GM23248 (cell line): ENCODE measurements around the gene ADAMTS9. TPM values are rescaled to one million over a fixed set of nuclear protein-coding genes. Genes with fewer than 3 reads are reported as not detected.

Experiments used
- DNase-seq: peaks from one replicate; pipeline ENCODE4 v3.0.0-alpha.2; 2015
- H2AFZ ChIP-seq: fragments of 200-600 bp; sonication (generic); 2 replicates; pipeline ENCODE4 v1.6.1; 2016; ENCODE audit warnings: antibody characterized with exemption
- H3F3A ChIP-seq: fragments of 200-600 bp; sonication (generic); 2 replicates; pipeline ENCODE4 v1.6.1; 2016; ENCODE audit warnings: mild to moderate bottlenecking, antibody characterized with exemption, mixed run types; ENCODE audit not compliant: insufficient read depth
- H3K27ac ChIP-seq: fragments of 200-600 bp; sonication (generic); 2 replicates; pipeline ENCODE4 v1.5.1; 2016; ENCODE audit warnings: mild to moderate bottlenecking
- H3K27me3 ChIP-seq: fragments of 200-600 bp; sonication (generic); replicated peaks from 2 replicates; pipeline ENCODE4 v1.6.1; 2016; ENCODE audit warnings: mild to moderate bottlenecking; ENCODE audit not compliant: insufficient read depth
- H3K36me3 ChIP-seq: fragments of 200-600 bp; sonication (generic); 2 replicates; pipeline ENCODE4 v1.6.1; 2016; ENCODE audit warnings: low read depth, mild to moderate bottlenecking
- H3K4me1 ChIP-seq: fragments of 200-600 bp; sonication (generic); 2 replicates; pipeline ENCODE4 v1.6.1; 2016; ENCODE audit warnings: mild to moderate bottlenecking; ENCODE audit not compliant: insufficient read depth
- H3K4me2 ChIP-seq: fragments of 200-600 bp; sonication (generic); one replicate; pipeline ENCODE4 v1.6.1; 2016; ENCODE audit warnings: mild to moderate bottlenecking; ENCODE audit not compliant: unreplicated experiment
- H3K4me3 ChIP-seq: fragments of 200-600 bp; sonication (generic); 2 replicates; pipeline ENCODE4 v1.5.1; 2016; ENCODE audit warnings: mild to moderate bottlenecking
- H3K79me2 ChIP-seq: fragments of 200-600 bp; sonication (generic); 2 replicates; pipeline ENCODE4 v1.6.1; 2016; ENCODE audit warnings: mild to moderate bottlenecking; ENCODE audit not compliant: insufficient read depth
- H3K9ac ChIP-seq: fragments of 200-600 bp; sonication (generic); 2 replicates; pipeline ENCODE4 v1.6.1; 2016; ENCODE audit warnings: mild to moderate bottlenecking
- H3K9me2 ChIP-seq: fragments of 200-600 bp; sonication (generic); 2 replicates; pipeline ENCODE4 v1.6.1; 2016; ENCODE audit warnings: mixed run types, mild to moderate bottlenecking, moderate library complexity; ENCODE audit not compliant: insufficient read depth
- H3K9me3 ChIP-seq: fragments of 200-600 bp; sonication (generic); one replicate; pipeline ENCODE4 v1.6.1; 2017; ENCODE audit warnings: low read depth
- H4K20me1 ChIP-seq: fragments of 200-600 bp; sonication (generic); 2 replicates; pipeline ENCODE4 v1.6.0; 2016; ENCODE audit not compliant: insufficient read depth
- EZH2 ChIP-seq: fragments of 200-600 bp; sonication (generic); IDR thresholded peaks from 2 replicates; pipeline ENCODE4 v1.6.1; 2018; ENCODE audit warnings: antibody characterized with exemption, mild to moderate bottlenecking; ENCODE audit not compliant: insufficient read depth, poor library complexity, severe bottlenecking
- EZH2phosphoT487 ChIP-seq: fragments of 200-600 bp; sonication (generic); IDR thresholded peaks from 2 replicates; pipeline ENCODE4 v1.6.1; 2018; ENCODE audit warnings: antibody characterized with exemption, moderate library complexity, mild to moderate bottlenecking, low read depth; ENCODE audit not compliant: insufficient read depth
- WGBS, 2 experiments: methylation state at CpG; one replicate each; pipeline ENCODE4 v1.1.6; 2015 to 2017; ENCODE audit warnings: low lambda C conversion rate in 2 of 2, low coverage in 1 of 2; ENCODE audit errors: missing lambda C conversion rate in 2 of 2; 5-methylcytosine and 5-hydroxymethylcytosine counted together
- in situ Hi-C: fragments of 300-500 bp; cut with MboI; formaldehyde crosslinking; loops from 2 replicates; pipeline ENCODE4 v1.15.0; 2020
- polyA plus RNA-seq: library from polyadenylated mRNA; unstranded; fragments of >200 nt; fragmentation: Nextera tagmentation; extraction: Ambion mirVana; gene quantifications from 2 replicates; pipeline ENCODE4 v1.2.1, GENCODE V29; 2016
- total RNA-seq: library from RNA; depleted of rRNA; stranded (reverse); fragments of >200 nt; shearing (Covaris generic); gene quantifications from 2 replicates; pipeline ENCODE4 v1.2.3, GENCODE V29; 2014

The ADAMTS9 gene
- total and polyA plus RNA-seq, 2 experiments from 2014 or later: 0.75 to 1.5 TPM

- no peak overlapping the region for H3K9ac ChIP-seq
- H3K9me2 ChIP-seq: no peaks in the 10 kb centered on the region
- H3K27me3 ChIP-seq: no peaks in the 10 kb centered on the region
- TF ChIP-seq EZH2phosphoT487 (no peak), EZH2 (no peak)
- in situ Hi-C loops: no loop called here
- no peaks in the 10 kb centered on the region for H4K20me1 ChIP-seq
- 95 to 97% methylated on average over 7 of the region's 7 CpGs for WGBS, 2 experiments
- no peaks in the 10 kb centered on the region for H3K79me2 ChIP-seq
- H3K4me1 ChIP-seq: peaks cover 9% of the 10 kb centered on the region; the same call in 1 of the 2 replicates
- H3K36me3 ChIP-seq: no peaks in the 10 kb centered on the region
- no peaks in the 10 kb centered on the region for H3F3A ChIP-seq
- H3K4me3 ChIP-seq: no peak overlapping the region
- no peak overlapping the region for H2AFZ ChIP-seq
- H3K4me2 ChIP-seq: no peak overlapping the region
- DNase-seq: no peak
- H3K9me3 ChIP-seq: no peaks in the 10 kb centered on the region
- no peak overlapping the region for H3K27ac ChIP-seq
Observed at GRCh38 chr3:64673159-64673715, 14.6 kb downstream of the ADAMTS9 start.

DNA sequence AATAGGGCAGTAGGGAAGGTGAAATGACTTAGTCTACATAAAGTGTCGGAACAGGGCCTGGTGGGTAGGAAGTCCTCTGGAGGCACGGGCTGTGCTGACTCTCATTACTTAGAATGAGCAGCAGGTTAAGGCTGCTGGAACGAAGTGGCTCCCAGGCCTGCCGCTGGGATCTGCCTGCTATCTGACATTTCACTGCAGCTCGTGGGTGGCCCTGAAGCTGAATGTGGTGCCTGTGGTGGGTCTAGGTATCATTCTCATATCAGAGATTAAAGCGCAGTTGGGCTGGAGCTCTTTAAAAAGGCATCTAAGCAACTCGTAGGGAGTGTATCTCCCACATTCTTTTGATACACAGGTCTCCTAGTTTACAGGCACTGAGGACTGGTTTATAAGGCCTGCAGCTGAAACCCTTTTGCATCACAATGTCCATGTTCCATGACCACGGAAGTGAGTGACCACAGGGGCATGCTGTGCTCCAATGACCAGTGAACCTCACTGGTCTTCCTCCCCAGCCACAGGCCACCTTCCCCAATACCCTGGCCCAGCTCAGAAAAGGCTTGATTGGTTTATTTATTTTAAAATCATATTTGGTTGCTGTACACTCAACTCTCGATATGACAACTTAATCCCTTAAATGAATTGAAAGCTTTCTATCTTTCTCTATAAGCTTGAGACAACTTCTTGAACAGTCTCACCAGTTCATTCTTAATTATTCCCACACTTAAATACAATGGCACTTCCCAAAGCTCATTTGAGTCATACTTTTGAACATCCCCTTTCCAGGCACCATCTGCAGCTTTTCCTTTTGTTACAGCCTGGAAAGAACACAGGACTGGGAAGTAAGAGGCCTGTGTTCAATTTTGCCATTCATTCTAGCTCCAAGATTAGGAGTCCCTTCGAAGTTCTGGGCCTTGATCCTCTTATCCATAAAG is 19.0 kb downstream of the ADAMTS9 start:
- in situ Hi-C loops: no loop called here
- H3K4me3 ChIP-seq: no peak overlapping the region
- H3F3A ChIP-seq: 0 out of 2 replicates have a peak, but pooled peaks cover 6% of the 10 kb centered on the region
- no peak for DNase-seq
- peaks cover 21% of the 10 kb centered on the region for H3K4me1 ChIP-seq
- no peaks in the 10 kb centered on the region for H3K9me2 ChIP-seq
- no peak overlapping the region for H3K4me2 ChIP-seq
- H3K9ac ChIP-seq: no peak overlapping the region
- H3K27me3 ChIP-seq: no peaks in the 10 kb centered on the region
- H3K36me3 ChIP-seq: no peaks in the 10 kb centered on the region
- no peaks in the 10 kb centered on the region for H4K20me1 ChIP-seq
- no peak overlapping the region for H2AFZ ChIP-seq
- H3K79me2 ChIP-seq: no peaks in the 10 kb centered on the region
- H3K27ac ChIP-seq: no peak overlapping the region
- TF ChIP-seq EZH2phosphoT487: no peak
- no peak for TF ChIP-seq EZH2
- no peaks in the 10 kb centered on the region for H3K9me3 ChIP-seq
- WGBS, 2 experiments: 84 to 85% methylated on average over 10 of the region's 10 CpGs

DNA sequence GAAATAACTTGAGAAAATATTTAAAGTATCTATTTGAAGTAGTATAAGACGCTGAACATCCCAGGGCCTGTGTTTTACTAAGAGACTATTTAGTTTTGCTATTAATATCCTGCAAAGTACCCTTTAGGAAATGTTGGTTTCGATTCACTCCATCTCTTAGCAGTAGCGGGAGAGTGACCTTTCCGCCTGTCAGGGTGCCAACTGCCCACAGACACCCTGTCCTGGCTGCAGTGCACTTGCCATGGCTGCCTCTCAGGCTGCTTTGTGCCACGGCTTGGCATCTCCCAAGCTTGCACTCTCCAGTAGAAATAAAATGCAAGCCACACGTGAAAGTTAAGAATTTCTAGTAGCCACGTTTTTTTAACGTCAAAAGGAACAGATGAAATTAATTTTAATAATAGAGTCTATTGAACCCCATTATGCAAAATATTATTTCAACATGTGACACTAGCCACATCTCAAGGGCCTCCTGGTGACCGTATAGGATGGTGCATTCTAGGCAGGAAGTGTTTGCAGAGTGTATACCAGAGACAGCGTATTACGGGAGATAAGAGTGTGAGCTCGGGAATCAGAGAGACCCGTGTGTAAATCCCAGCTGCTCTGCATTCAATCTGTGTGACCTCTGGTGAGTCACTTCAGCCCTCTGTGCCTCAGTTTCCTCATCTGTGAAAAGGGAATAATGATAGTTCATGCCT is 19.8 kb downstream of the ADAMTS9 start:
- in situ Hi-C loops: no loop called here
- H4K20me1 ChIP-seq: no peaks in the 10 kb centered on the region
- H3K36me3 ChIP-seq: no peaks in the 10 kb centered on the region
- 0 out of 2 replicates have a peak, but pooled peaks cover 6% of the 10 kb centered on the region for H3F3A ChIP-seq
- WGBS, 2 experiments: 78 to 79% methylated on average over 13 of the region's 13 CpGs
- no peak overlapping the region for H3K27ac ChIP-seq
- TF ChIP-seq EZH2: no peak
- no peak for TF ChIP-seq EZH2phosphoT487
- H3K9ac ChIP-seq: no peak overlapping the region
- H3K9me3 ChIP-seq: no peaks in the 10 kb centered on the region
- DNase-seq: no peak
- H3K27me3 ChIP-seq: no peaks in the 10 kb centered on the region
- no peaks in the 10 kb centered on the region for H3K9me2 ChIP-seq
- H3K4me2 ChIP-seq: no peak overlapping the region
- no peaks in the 10 kb centered on the region for H3K79me2 ChIP-seq
- H2AFZ ChIP-seq: no peak overlapping the region
- no peak overlapping the region for H3K4me3 ChIP-seq
- peaks cover 21% of the 10 kb centered on the region for H3K4me1 ChIP-seq

GRCh38 chr3:64667138-64667537 is 20.7 kb downstream of the ADAMTS9 start:
- no peaks in the 10 kb centered on the region for H3K36me3 ChIP-seq
- H3K9me2 ChIP-seq: no peaks in the 10 kb centered on the region
- no peak overlapping the region for H3K27ac ChIP-seq
- no peak overlapping the region for H3K4me3 ChIP-seq
- 66 to 68% methylated on average over 6 of the region's 6 CpGs for WGBS, 2 experiments
- no peaks in the 10 kb centered on the region for H3K9me3 ChIP-seq
- H2AFZ ChIP-seq: no peak overlapping the region
- TF ChIP-seq EZH2phosphoT487: no peak
- no peak for TF ChIP-seq EZH2
- H3K79me2 ChIP-seq: no peaks in the 10 kb centered on the region
- DNase-seq: peak; percentile 21
- H3K9ac ChIP-seq: no peak overlapping the region
- in situ Hi-C loops: no loop called here
- H4K20me1 ChIP-seq: no peaks in the 10 kb centered on the region
- peaks cover 21% of the 10 kb centered on the region for H3K4me1 ChIP-seq
- no peak overlapping the region for H3K4me2 ChIP-seq
- H3K27me3 ChIP-seq: no peaks in the 10 kb centered on the region
- H3F3A ChIP-seq: 0 out of 2 replicates have a peak, but pooled peaks cover 6% of the 10 kb centered on the region
